Lower leg skin (tissue), 3 donors: ENCODE data around the gene AFF1.

Source experiments
- POLR2A ChIP-seq, 2 donors: fragments of 450-650 bp; IDR thresholded peaks; one replicate each; pipeline ENCODE4 v1.6.1; 2016 to 2017; ENCODE audit warnings: antibody characterized with exemption in 2 of 2, mild to moderate bottlenecking in 1 of 2, moderate library complexity in 1 of 2
- TF ChIP-seq, protein P1 (sequence below), 3 donors: fragments of 450-650 bp; IDR thresholded peaks; one replicate each; pipeline ENCODE4 v1.5.1; 2016; ENCODE audit warnings: antibody characterized with exemption in 3 of 3, mild to moderate bottlenecking in 3 of 3, moderate library complexity in 2 of 3

DNA sequence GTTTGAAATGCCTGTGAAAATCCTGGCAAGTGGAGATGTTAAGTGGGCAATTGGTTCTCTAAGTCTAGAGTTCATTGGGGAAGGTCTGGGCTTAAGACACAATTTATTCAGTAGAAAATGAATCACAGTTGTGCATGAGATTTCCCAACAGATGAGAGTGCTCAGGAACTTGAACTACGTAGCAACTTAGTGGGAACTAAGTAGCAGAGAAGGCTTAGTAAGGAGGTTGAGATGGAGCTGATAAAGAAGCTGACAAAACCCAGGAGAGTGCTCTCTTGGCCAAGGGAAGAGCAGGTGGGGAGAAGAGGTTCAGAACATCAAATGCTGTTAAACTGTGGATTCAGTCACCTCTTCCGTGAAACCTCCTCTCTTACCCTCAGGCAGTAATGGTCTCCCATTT lies 33.0 kb downstream of the AFF1 start:
- TF ChIP-seq, protein P1, sequence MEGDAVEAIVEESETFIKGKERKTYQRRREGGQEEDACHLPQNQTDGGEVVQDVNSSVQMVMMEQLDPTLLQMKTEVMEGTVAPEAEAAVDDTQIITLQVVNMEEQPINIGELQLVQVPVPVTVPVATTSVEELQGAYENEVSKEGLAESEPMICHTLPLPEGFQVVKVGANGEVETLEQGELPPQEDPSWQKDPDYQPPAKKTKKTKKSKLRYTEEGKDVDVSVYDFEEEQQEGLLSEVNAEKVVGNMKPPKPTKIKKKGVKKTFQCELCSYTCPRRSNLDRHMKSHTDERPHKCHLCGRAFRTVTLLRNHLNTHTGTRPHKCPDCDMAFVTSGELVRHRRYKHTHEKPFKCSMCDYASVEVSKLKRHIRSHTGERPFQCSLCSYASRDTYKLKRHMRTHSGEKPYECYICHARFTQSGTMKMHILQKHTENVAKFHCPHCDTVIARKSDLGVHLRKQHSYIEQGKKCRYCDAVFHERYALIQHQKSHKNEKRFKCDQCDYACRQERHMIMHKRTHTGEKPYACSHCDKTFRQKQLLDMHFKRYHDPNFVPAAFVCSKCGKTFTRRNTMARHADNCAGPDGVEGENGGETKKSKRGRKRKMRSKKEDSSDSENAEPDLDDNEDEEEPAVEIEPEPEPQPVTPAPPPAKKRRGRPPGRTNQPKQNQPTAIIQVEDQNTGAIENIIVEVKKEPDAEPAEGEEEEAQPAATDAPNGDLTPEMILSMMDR (IDR thresholded peaks at IDR 0.05), result no peak
- TF ChIP-seq POLR2A (IDR thresholded peaks at IDR 0.05), result no peak
